ENCODE measurements around the gene TMEM52.

TMEM52 gene

GRCh38 chr1:1964811-1965210, 45.7 kb upstream of the TMEM52 start:
- H3K4me3 ChIP-seq (ENCODE audit: low read depth, low read length), result no peak overlapping the region
- no peak for TF ChIP-seq GLIS2 (tag by site-specific recombination; IDR thresholded peaks at IDR 0.05)
- TF ChIP-seq HOXC10 (CRISPR knock-in tag; IDR thresholded peaks at IDR 0.05), result no peak
- no peak for TF ChIP-seq ZNF623 (tag by site-specific recombination; IDR thresholded peaks at IDR 0.05)
- no peak for TF ChIP-seq ZNF768 (tag by site-specific recombination; IDR thresholded peaks at IDR 0.05)
- no peak for TF ChIP-seq ZBTB48 (tag by site-specific recombination; IDR thresholded peaks at IDR 0.05)
- no peak for TF ChIP-seq ZSCAN5A (tag by site-specific recombination; IDR thresholded peaks at IDR 0.05)
- TF ChIP-seq, protein P1, sequence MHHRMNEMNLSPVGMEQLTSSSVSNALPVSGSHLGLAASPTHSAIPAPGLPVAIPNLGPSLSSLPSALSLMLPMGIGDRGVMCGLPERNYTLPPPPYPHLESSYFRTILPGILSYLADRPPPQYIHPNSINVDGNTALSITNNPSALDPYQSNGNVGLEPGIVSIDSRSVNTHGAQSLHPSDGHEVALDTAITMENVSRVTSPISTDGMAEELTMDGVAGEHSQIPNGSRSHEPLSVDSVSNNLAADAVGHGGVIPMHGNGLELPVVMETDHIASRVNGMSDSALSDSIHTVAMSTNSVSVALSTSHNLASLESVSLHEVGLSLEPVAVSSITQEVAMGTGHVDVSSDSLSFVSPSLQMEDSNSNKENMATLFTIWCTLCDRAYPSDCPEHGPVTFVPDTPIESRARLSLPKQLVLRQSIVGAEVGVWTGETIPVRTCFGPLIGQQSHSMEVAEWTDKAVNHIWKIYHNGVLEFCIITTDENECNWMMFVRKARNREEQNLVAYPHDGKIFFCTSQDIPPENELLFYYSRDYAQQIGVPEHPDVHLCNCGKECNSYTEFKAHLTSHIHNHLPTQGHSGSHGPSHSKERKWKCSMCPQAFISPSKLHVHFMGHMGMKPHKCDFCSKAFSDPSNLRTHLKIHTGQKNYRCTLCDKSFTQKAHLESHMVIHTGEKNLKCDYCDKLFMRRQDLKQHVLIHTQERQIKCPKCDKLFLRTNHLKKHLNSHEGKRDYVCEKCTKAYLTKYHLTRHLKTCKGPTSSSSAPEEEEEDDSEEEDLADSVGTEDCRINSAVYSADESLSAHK (tag by site-specific recombination; IDR thresholded peaks at IDR 0.05), result no peak
- no peak for TF ChIP-seq SP2 (tag by site-specific recombination; IDR thresholded peaks at IDR 0.05)
- TF ChIP-seq ZXDB (tag by site-specific recombination; IDR thresholded peaks at IDR 0.05), result no peak
- TF ChIP-seq ZNF585B (tag by site-specific recombination; IDR thresholded peaks at IDR 0.05), result no peak
- no peak for TF ChIP-seq ZNF514 (tag by site-specific recombination; IDR thresholded peaks at IDR 0.05)
- TF ChIP-seq ZNF366 (tag by site-specific recombination; conservative IDR thresholded peaks at IDR 0.05), result no peak
- no peak for TF ChIP-seq HOXD13 (CRISPR knock-in tag; IDR thresholded peaks at IDR 0.05; ENCODE audit: borderline replicate concordance)
- TF ChIP-seq ZNF16 (tag by site-specific recombination; IDR thresholded peaks at IDR 0.05; ENCODE audit: low read depth), result no peak
- TF ChIP-seq ZNF791 (tag by site-specific recombination; IDR thresholded peaks at IDR 0.05), result no peak
- TF ChIP-seq, protein P2, sequence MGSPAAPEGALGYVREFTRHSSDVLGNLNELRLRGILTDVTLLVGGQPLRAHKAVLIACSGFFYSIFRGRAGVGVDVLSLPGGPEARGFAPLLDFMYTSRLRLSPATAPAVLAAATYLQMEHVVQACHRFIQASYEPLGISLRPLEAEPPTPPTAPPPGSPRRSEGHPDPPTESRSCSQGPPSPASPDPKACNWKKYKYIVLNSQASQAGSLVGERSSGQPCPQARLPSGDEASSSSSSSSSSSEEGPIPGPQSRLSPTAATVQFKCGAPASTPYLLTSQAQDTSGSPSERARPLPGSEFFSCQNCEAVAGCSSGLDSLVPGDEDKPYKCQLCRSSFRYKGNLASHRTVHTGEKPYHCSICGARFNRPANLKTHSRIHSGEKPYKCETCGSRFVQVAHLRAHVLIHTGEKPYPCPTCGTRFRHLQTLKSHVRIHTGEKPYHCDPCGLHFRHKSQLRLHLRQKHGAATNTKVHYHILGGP (tag by site-specific recombination; IDR thresholded peaks at IDR 0.05), result no peak
- no peak for TF ChIP-seq ZNF391 (tag by site-specific recombination; IDR thresholded peaks at IDR 0.05; ENCODE audit: borderline replicate concordance, low read depth)
- no peak for TF ChIP-seq GLI2 (tag by site-specific recombination; IDR thresholded peaks at IDR 0.05; ENCODE audit: borderline replicate concordance, low read depth)
- no peaks in the 10 kb centered on the region for H3K4me1 ChIP-seq (ENCODE audit: control insufficient read depth, insufficient read depth, low read length)
- no peaks in the 10 kb centered on the region for H3K9me3 ChIP-seq (ENCODE audit: control insufficient read depth, insufficient read depth, low read depth, low read length)
- ChIA-PET CTCF (no interaction called here), POLR2A (no interaction called here)
- no peak overlapping the region for H3K27ac ChIP-seq (ENCODE audit: extremely low read depth, low read depth, low read length)
- no peaks in the 10 kb centered on the region for H3K36me3 ChIP-seq (ENCODE audit: control insufficient read depth in 2 of 2, insufficient read depth in 1 of 2, low read length in 2 of 2)

GRCh38 chr1:1963570-1963969, 44.5 kb upstream of the TMEM52 start:
- TF ChIP-seq ZNF518A (tag by site-specific recombination; conservative IDR thresholded peaks at IDR 0.05; ENCODE audit: low read depth) (no peak), ZNF701 (tag by site-specific recombination; IDR thresholded peaks at IDR 0.05) (no peak), OVOL3 (tag by site-specific recombination; IDR thresholded peaks at IDR 0.05) (no peak), ZNF174 (tag by site-specific recombination; IDR thresholded peaks at IDR 0.05) (no peak), EGR2 (tag by site-specific recombination; IDR thresholded peaks at IDR 0.05; ENCODE audit: low read depth) (peak; percentile 27; the same call in 1 of the 2 replicates), ZNF513 (tag by site-specific recombination; IDR thresholded peaks at IDR 0.05) (no peak), ZFHX2 (tag by site-specific recombination; conservative IDR thresholded peaks at IDR 0.05) (peak; percentile 34; the same call in 1 of the 2 replicates)
- Histone ChIP-seq H3K36me3 (ENCODE audit: control insufficient read depth in 2 of 2, insufficient read depth in 1 of 2, low read length in 2 of 2) (no peaks in the 10 kb centered on the region), H3K9me3 (ENCODE audit: control insufficient read depth, insufficient read depth, low read depth, low read length) (no peaks in the 10 kb centered on the region), H3K27ac (ENCODE audit: extremely low read depth, low read depth, low read length) (no peak overlapping the region), H3K4me1 (ENCODE audit: control insufficient read depth, insufficient read depth, low read length) (no peaks in the 10 kb centered on the region), H3K4me3 (ENCODE audit: low read depth, low read length) (no peak overlapping the region)
- POLR2A ChIA-PET, result interaction anchor here (0.6 kb wide), 1 partner anchor 215 kb away, joined by 3 read pairs; no protein-coding TSS in a partner anchor
- CTCF ChIA-PET, result interaction anchor here (1.0 to 8.8 kb wide), 3 partner anchors 20 to 211 kb away, joined by 3 to 118 read pairs (median 4); no protein-coding TSS in a partner anchor
